MCF 10A (cell line): ENCODE data around the gene SLC16A9. TPM values are rescaled to one million over a fixed set of nuclear protein-coding genes. Genes with fewer than 3 reads are reported as not detected.

ENCODE experiments used
- Bru-seq: library from RNA; stranded (reverse); fragments of 400-500 nt; gene quantifications from one replicate; lab custom pipeline; 2021; lab: Mats Ljungman, UMichigan
- BruChase-seq, 2 experiments: library from RNA; stranded (reverse); fragments of 400-500 nt; gene quantifications; one replicate each; lab custom pipeline; 2021; lab: Mats Ljungman, UMichigan
- BruUV-seq: library from RNA; stranded (reverse); fragments of 400-500 nt; replicated peaks from 2 replicates; lab custom pipeline; 2021; lab: Mats Ljungman, UMichigan
- CTCF ChIA-PET: fragments of 300-600 bp; sonication (Branson Sonifier 250); formaldehyde crosslinking; extraction: SDS; loops from one replicate; lab custom pipeline; 2021; ENCODE audit warnings: antibody characterized with exemption, inconsistent platforms; lab: Yijun Ruan, JAX
- POLR2A ChIA-PET: fragments of 300-600, 350-650 bp; sonication (Branson Sonifier 250); formaldehyde crosslinking; extraction: SDS; loops from one replicate; lab custom pipeline; 2020; ENCODE audit warnings: antibody characterized with exemption, inconsistent platforms; lab: Yijun Ruan, JAX
- DNase-seq: peaks from one replicate; pipeline ENCODE4 v3.0.0-alpha.2; 2018; ENCODE audit not compliant: unreplicated experiment
- H3K27ac Mint-ChIP-seq: one replicate; pipeline ENCODE4 v1.8.0; 2022; ENCODE audit warnings: mild to moderate bottlenecking, low read depth, mixed read lengths; ENCODE audit not compliant: unreplicated experiment
- H3K27me3 Mint-ChIP-seq: one replicate; pipeline ENCODE4 v1.8.0; 2022; ENCODE audit warnings: mixed read lengths; ENCODE audit not compliant: insufficient read depth, unreplicated experiment
- H3K36me3 Mint-ChIP-seq: one replicate; pipeline ENCODE4 v1.8.0; 2022; ENCODE audit warnings: mild to moderate bottlenecking, moderate library complexity, mixed read lengths; ENCODE audit not compliant: insufficient read depth, unreplicated experiment
- H3K4me1 Mint-ChIP-seq: one replicate; pipeline ENCODE4 v1.8.0; 2022; ENCODE audit warnings: mixed read lengths; ENCODE audit not compliant: insufficient read depth, unreplicated experiment
- H3K4me3 Mint-ChIP-seq: one replicate; pipeline ENCODE4 v1.8.0; 2022; ENCODE audit warnings: mild to moderate bottlenecking, moderate library complexity, mixed read lengths; ENCODE audit not compliant: unreplicated experiment
- H3K9me3 Mint-ChIP-seq: one replicate; pipeline ENCODE4 v1.8.0; 2022; ENCODE audit warnings: mixed read lengths; ENCODE audit not compliant: unreplicated experiment
- CTCF ChIP-seq: fragments of 200-600 bp; IDR thresholded peaks from one replicate; pipeline ENCODE4 v1.8.0; 2022; ENCODE audit warnings: antibody characterized with exemption, mild to moderate bottlenecking; ENCODE audit not compliant: unreplicated experiment
- intact Hi-C: fragments of 100-400 bp; cut with micrococcal nuclease; formaldehyde crosslinking; loops from 2 replicates; pipeline ENCODE4 v1.14.1; 2022
- long read RNA-seq: library from polyadenylated mRNA; stranded (forward); transcript quantifications from one replicate; pipeline ENCODE4 v2.0.0, GENCODE V29; 2022
- total RNA-seq: library from RNA; stranded (reverse); gene quantifications from 2 replicates; pipeline ENCODE4 v1.2.3, GENCODE V29; 2022

SLC16A9 gene
- total RNA-seq, result 0.54 and 0.84 TPM in 2 replicates
- percentile 32 among the genes with signal in this experiment for Bru-seq, nascent RNA
- BruChase-seq, experiment 1, labeled RNA remaining after a 6-hour chase, result percentile 23 among the genes with signal in this experiment
- percentile 25 among the genes with signal in this experiment for BruChase-seq, experiment 2, labeled RNA remaining after a 2-hour chase
- long read RNA-seq, full-length matches to known transcripts, result 3 of 3 reads
- long read RNA-seq, partial matches to known transcripts, result 0 of 3 reads
- long read RNA-seq, other reads (novel, unspliced or antisense), result 0 of 3 reads

DNA sequence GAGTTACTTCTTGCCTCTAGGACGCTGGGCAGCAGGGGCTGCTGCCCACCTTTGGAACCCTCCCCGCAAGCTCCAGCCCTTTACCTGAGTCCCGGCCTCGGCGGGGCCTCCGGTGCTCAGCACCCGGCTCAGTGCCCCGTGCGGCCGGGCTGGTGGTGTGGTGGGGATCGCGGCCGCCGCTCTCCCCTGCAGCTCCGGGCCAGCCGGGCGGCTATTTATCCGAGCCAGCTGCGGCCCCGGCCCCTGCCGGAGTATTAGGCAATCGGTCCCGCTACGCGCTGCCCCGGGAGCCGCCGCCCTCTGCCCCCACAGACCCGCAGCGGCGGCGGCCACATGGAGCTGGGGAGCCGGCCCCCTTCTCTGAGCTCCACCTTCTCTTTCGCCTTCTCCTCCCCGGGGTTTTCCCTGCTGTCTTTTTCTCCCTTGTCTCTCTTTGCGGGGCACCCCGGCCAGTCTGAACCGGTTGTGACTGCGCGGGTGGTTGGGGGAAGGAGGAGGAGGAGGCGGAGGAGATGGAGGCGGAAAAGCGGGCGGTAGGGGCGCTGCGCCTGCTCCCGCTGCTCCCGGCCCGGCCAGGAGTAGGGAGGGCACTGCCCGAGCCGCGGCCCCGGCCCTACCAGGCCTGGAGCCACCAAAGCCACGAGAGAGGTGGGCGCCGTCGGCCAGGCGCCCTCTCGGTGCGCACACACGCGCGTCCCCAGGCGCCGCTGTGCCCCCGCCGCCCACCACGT, at the start of gene SLC16A9:
TSS of gene SLC16A9 (minus strand) at position 456 of the 731 bp plus-strand sequence. CDS start 25,559 bp downstream, outside the sequence.
- CTCF ChIA-PET, result interaction anchor here (0.5 to 1.3 kb wide), 16 partner anchors 9 to 1410 kb away, joined by 3 to 6 read pairs (median 3); no protein-coding TSS in a partner anchor
- Mint-ChIP-seq H3K4me1 (no peaks in the 10 kb centered on the region), H3K4me3 (peak within 1 kb of the TSS; percentile 78), H3K27ac (no peak within 1 kb of the TSS), H3K9me3 (no peaks in the 10 kb centered on the region), H3K36me3 (no peaks in the 10 kb centered on the region), H3K27me3 (peaks cover 57% of the 10 kb centered on the region)
- POLR2A ChIA-PET, result interaction anchor here (1.2 kb wide), 2 partner anchors 104 to 168 kb away, joined by 3 to 4 read pairs; no protein-coding TSS in a partner anchor
- no TSS peak for BruUV-seq
- intact Hi-C loops, result no loop called here
- DNase-seq, result peak; percentile 70
- TF ChIP-seq CTCF, result peak; percentile 17

- Mint-ChIP-seq H3K9me3 (no peaks in the 10 kb centered on the region), H3K27ac (no peak overlapping the region), H3K36me3 (peaks cover 4% of the 10 kb centered on the region), H3K4me1 (no peaks in the 10 kb centered on the region), H3K27me3 (peaks cover 8% of the 10 kb centered on the region), H3K4me3 (no peak overlapping the region)
- no peak for TF ChIP-seq CTCF
- POLR2A ChIA-PET, result no interaction called here
- peak; percentile 20 for DNase-seq
- BruUV-seq, result no TSS peak
- intact Hi-C loops, result no loop called here
- CTCF ChIA-PET, result interaction anchor here (1.5 kb wide), 1 partner anchor 132 kb away, joined by 3 read pairs; no protein-coding TSS in a partner anchor
These were observed 48.3 kb upstream of the SLC16A9 start for GRCh38 chr10:59757966-59758365.

DNA sequence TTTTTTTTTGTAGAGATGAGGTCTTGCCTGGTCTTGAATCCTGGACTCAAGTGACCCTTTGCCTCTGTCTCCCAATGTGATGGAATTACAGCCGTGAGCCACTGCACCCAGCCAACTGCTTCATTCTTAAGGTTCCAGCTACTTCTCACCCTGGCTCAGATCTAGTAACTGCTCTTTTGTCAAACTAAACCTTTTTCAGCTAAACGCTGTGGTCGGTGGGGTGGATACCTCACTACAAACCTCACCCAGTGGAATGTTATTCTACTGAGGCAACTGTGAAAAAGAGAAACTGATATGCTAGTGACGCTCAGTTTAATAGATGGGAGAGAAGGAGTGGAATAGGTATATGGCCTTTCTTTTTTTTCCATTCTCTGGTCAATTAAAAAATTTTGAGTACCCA, 45.3 kb upstream of the SLC16A9 start:
- intact Hi-C loops, result no loop called here
- H3K36me3 Mint-ChIP-seq, result no peaks in the 10 kb centered on the region
- ChIA-PET POLR2A (no interaction called here), CTCF (no interaction called here)
- peaks cover 39% of the 10 kb centered on the region for H3K27me3 Mint-ChIP-seq
- no peak for DNase-seq
- TF ChIP-seq CTCF, result no peak
- no TSS peak for BruUV-seq
- no peaks in the 10 kb centered on the region for H3K9me3 Mint-ChIP-seq
- no peaks in the 10 kb centered on the region for H3K4me1 Mint-ChIP-seq
- H3K27ac Mint-ChIP-seq, result no peak overlapping the region
- no peak overlapping the region for H3K4me3 Mint-ChIP-seq

- no peak for DNase-seq
- peaks cover 39% of the 10 kb centered on the region for H3K27me3 Mint-ChIP-seq
- H3K36me3 Mint-ChIP-seq, result no peaks in the 10 kb centered on the region
- intact Hi-C loops, result no loop called here
- H3K4me1 Mint-ChIP-seq, result no peaks in the 10 kb centered on the region
- TF ChIP-seq CTCF, result no peak
- H3K9me3 Mint-ChIP-seq, result no peaks in the 10 kb centered on the region
- H3K27ac Mint-ChIP-seq, result no peak within 1 kb of the TSS
- no TSS peak for BruUV-seq
- ChIA-PET POLR2A (no interaction called here), CTCF (interaction anchor here (0.6 to 0.7 kb wide), 2 partner anchors 79 to 942 kb away, joined by 3 read pairs; no protein-coding TSS in a partner anchor)
- no peak within 1 kb of the TSS for H3K4me3 Mint-ChIP-seq
These were observed 43.6 kb upstream of the SLC16A9 start, which contains the start of gene MRLN for GRCh38 chr10:59753267-59753666. MRLN (minus strand) TSS chr10:59753455.
